H1 (cell line): Measurements from ENCODE around the gene COL27A1. TPM values are rescaled to one million over a fixed set of nuclear protein-coding genes. Genes with fewer than 3 reads are reported as not detected.

ENCODE experiments used
- CTCF ChIA-PET: fragments of 300-600 bp; sonication (Branson Sonifier 250); formaldehyde crosslinking; loops from one replicate; lab custom pipeline; 2021; ENCODE audit not compliant: partially characterized antibody; lab: Charles Lee
- POLR2A ChIA-PET: fragments of 300-600 bp; sonication (Branson Sonifier 250); formaldehyde crosslinking; loops from one replicate; lab custom pipeline; 2021; ENCODE audit warnings: inconsistent platforms; ENCODE audit not compliant: partially characterized antibody; lab: Charles Lee
- DNase-seq, 2 experiments: peaks; one replicate each; pipeline versions ENCODE4 v3.0.0 to v3.0.0-alpha.2; 2010 to 2022; ENCODE audit warnings: low spot score in 2 of 2, low read depth in 1 of 2, mixed read lengths in 1 of 2
- FAIRE-seq: peaks from 2 replicates; lab custom pipeline; 2011; peaks lifted over from hg19 to GRCh38; lab: Jason Lieb, UNC
- H2AFZ ChIP-seq: 2 replicates; pipeline ENCODE4 v1.8.1; 2012; ENCODE audit warnings: low read length, inconsistent platforms
- H2AK5ac ChIP-seq: 2 replicates; pipeline ENCODE4 v1.6.1; 2013; ENCODE audit warnings: low read depth, low read length
- H2BK120ac ChIP-seq: replicated peaks from 2 replicates; pipeline ENCODE3; 2013; ENCODE audit warnings: low read depth, low read length, inconsistent platforms
- H2BK12ac ChIP-seq: 2 replicates; pipeline ENCODE4 v1.6.1; 2013; ENCODE audit warnings: low read depth, low read length
- H2BK15ac ChIP-seq: 2 replicates; pipeline ENCODE4 v1.6.1; 2013; ENCODE audit warnings: low read length
- H2BK20ac ChIP-seq: 2 replicates; pipeline ENCODE4 v1.6.1; 2013; ENCODE audit warnings: low read length
- H2BK5ac ChIP-seq: 2 replicates; pipeline ENCODE4 v1.6.1; 2013; ENCODE audit warnings: low read depth, low read length
- H3K14ac ChIP-seq: 2 replicates; pipeline ENCODE4 v1.6.1; 2013; ENCODE audit warnings: inconsistent platforms; ENCODE audit not compliant: insufficient read length
- H3K18ac ChIP-seq: 2 replicates; pipeline ENCODE4 v1.6.1; 2013; ENCODE audit warnings: low read length; ENCODE audit errors: extremely low read depth
- H3K23ac ChIP-seq: 2 replicates; pipeline ENCODE4 v1.6.1; 2013; ENCODE audit warnings: inconsistent platforms; ENCODE audit not compliant: insufficient read length
- H3K23me2 ChIP-seq: 2 replicates; pipeline ENCODE4 v1.6.1; 2013; ENCODE audit warnings: low read depth, low read length
- H3K27ac ChIP-seq: 2 replicates; pipeline ENCODE4 v1.6.1; 2011; ENCODE audit warnings: low read depth, low read length, inconsistent platforms
- H3K27me3 ChIP-seq, 4 experiments: replicated peaks in 1 of 4; 1 replicate in 1 of 4; 2 replicates in 3 of 4; pipeline versions ENCODE4 v1.6.1 to v1.8.1; 2011 to 2013; ENCODE audit warnings: low read length in 3 of 4, mild to moderate bottlenecking in 3 of 4, inconsistent platforms in 2 of 4, mixed read lengths in 2 of 4, moderate library complexity in 1 of 4; ENCODE audit not compliant: control insufficient read depth in 3 of 4, insufficient read depth in 3 of 4; ENCODE audit errors: extremely low read depth in 1 of 4
- H3K36me3 ChIP-seq, 4 experiments: 2 replicates each; pipeline versions ENCODE4 v1.6.1 to v1.8.1; 2011 to 2013; ENCODE audit warnings: mild to moderate bottlenecking in 4 of 4, low read length in 3 of 4, moderate library complexity in 2 of 4, control low read depth in 1 of 4, inconsistent platforms in 1 of 4; ENCODE audit not compliant: insufficient read depth in 4 of 4, control insufficient read depth in 2 of 4
- H3K4ac ChIP-seq: replicated peaks from 2 replicates; pipeline ENCODE3; 2013; ENCODE audit warnings: low read length, low read depth, mixed read lengths, inconsistent platforms; ENCODE audit not compliant: insufficient read length
- H3K4me1 ChIP-seq, 4 experiments: replicated peaks in 1 of 4; 1 replicate in 1 of 4; 2 replicates in 3 of 4; pipeline versions ENCODE4 v1.6.1 to v1.8.1; 2011 to 2013; ENCODE audit warnings: low read length in 3 of 4, inconsistent platforms in 2 of 4, mixed read lengths in 1 of 4; ENCODE audit not compliant: insufficient read depth in 4 of 4, control insufficient read depth in 3 of 4
- H3K4me2 ChIP-seq, 2 experiments: 2 replicates each; pipeline versions ENCODE4 v1.6.1 to v1.8.1; 2011 to 2013; ENCODE audit warnings: low read depth in 2 of 2, low read length in 2 of 2, control low read depth in 1 of 2, inconsistent platforms in 1 of 2, mild to moderate bottlenecking in 1 of 2; ENCODE audit not compliant: insufficient read depth in 1 of 2
- H3K4me3 ChIP-seq, 4 experiments: fragments of 200-600, 300-600 bp in 1 of 4; sonication (generic), shearing (Covaris generic), sonication (Bioruptor Twin) in 1 of 4; 2 replicates each; pipeline versions ENCODE4 v1.5.1 to v1.8.1; 2011 to 2016; ENCODE audit warnings: low read length in 4 of 4, low read depth in 3 of 4, control low read depth in 2 of 4, inconsistent platforms in 2 of 4, mild to moderate bottlenecking in 2 of 4, mixed read lengths in 1 of 4, moderate library complexity in 1 of 4; ENCODE audit not compliant: insufficient read depth in 2 of 4; ENCODE audit errors: extremely low read depth in 1 of 4
- H3K56ac ChIP-seq: replicated peaks from 2 replicates; pipeline ENCODE3; 2013; ENCODE audit warnings: low read depth, mild to moderate bottlenecking, mixed read lengths, low read length, inconsistent platforms; ENCODE audit not compliant: insufficient read length
- H3K79me1 ChIP-seq: 2 replicates; pipeline ENCODE4 v1.6.1; 2013; ENCODE audit warnings: low read depth, low read length, control low read depth
- H3K79me2 ChIP-seq, 2 experiments: 2 replicates each; pipeline versions ENCODE4 v1.6.1 to v1.8.1; 2012 to 2013; ENCODE audit warnings: low read length in 2 of 2, mild to moderate bottlenecking in 2 of 2, inconsistent platforms in 1 of 2; ENCODE audit not compliant: insufficient read depth in 2 of 2, control insufficient read depth in 1 of 2
- H3K9ac ChIP-seq, 4 experiments: replicated peaks in 1 of 4; 1 replicate in 1 of 4; 2 replicates in 3 of 4; pipeline versions ENCODE4 v1.6.1 to v1.8.1; 2011 to 2013; ENCODE audit warnings: low read depth in 3 of 4, low read length in 3 of 4, control low read depth in 2 of 4, mild to moderate bottlenecking in 2 of 4, moderate library complexity in 2 of 4, inconsistent platforms in 1 of 4; ENCODE audit errors: extremely low read depth in 1 of 4
- H3K9me3 ChIP-seq, 2 experiments: 2 replicates each; pipeline versions ENCODE4 v1.6.1 to v1.8.1; 2012 to 2013; ENCODE audit warnings: mild to moderate bottlenecking in 2 of 2, moderate library complexity in 2 of 2, control low read depth in 1 of 2, inconsistent platforms in 1 of 2, low read depth in 1 of 2, low read length in 1 of 2, mixed read lengths in 1 of 2; ENCODE audit not compliant: insufficient read depth in 2 of 2
- H4K20me1 ChIP-seq, 2 experiments: replicated peaks in 1 of 2; 2 replicates each; pipeline versions ENCODE3 to v1.8.1; 2011 to 2013; ENCODE audit warnings: inconsistent platforms in 2 of 2, low read length in 2 of 2, mild to moderate bottlenecking in 1 of 2; ENCODE audit not compliant: insufficient read depth in 2 of 2, control insufficient read depth in 1 of 2
- H4K5ac ChIP-seq: 2 replicates; pipeline ENCODE4 v1.6.1; 2013; ENCODE audit warnings: low read length, low read depth, mixed read lengths, inconsistent platforms; ENCODE audit not compliant: insufficient read length
- H4K8ac ChIP-seq: 2 replicates; pipeline ENCODE4 v1.8.0; 2013; ENCODE audit warnings: mild to moderate bottlenecking, moderate library complexity, low read length, inconsistent platforms; ENCODE audit not compliant: insufficient read depth; ENCODE audit errors: extremely low read depth
- H4K91ac ChIP-seq: replicated peaks from 2 replicates; pipeline ENCODE3; 2013; ENCODE audit warnings: low read length, mixed read lengths, inconsistent platforms; ENCODE audit not compliant: insufficient read length
- CEBPB ChIP-seq: IDR thresholded peaks from 2 replicates; pipeline ENCODE4 v1.6.1; 2012; ENCODE audit warnings: low read depth, low read length
- FOSL1 ChIP-seq: IDR thresholded peaks from 2 replicates; pipeline ENCODE4 v1.6.1; 2011; ENCODE audit warnings: mild to moderate bottlenecking, low read depth, low read length, moderate library complexity; ENCODE audit not compliant: insufficient read depth
- KDM4A ChIP-seq: IDR thresholded peaks from one replicate; pipeline ENCODE4 v1.7.1; 2012; ENCODE audit warnings: low read depth, mild to moderate bottlenecking, moderate library complexity, low read length, inconsistent platforms; ENCODE audit not compliant: severe bottlenecking
- NRF1 ChIP-seq: IDR thresholded peaks from 2 replicates; pipeline ENCODE4 v1.6.1; 2011; ENCODE audit warnings: mild to moderate bottlenecking, low read depth, low read length, improper control_type of control experiment
- RAD21 ChIP-seq, 2 experiments: IDR thresholded peaks in 1 of 2; conservative IDR thresholded peaks in 1 of 2; 2 replicates each; pipeline ENCODE4 v1.6.1; 2011; ENCODE audit warnings: low read depth in 2 of 2, low read length in 2 of 2, improper control_type of control experiment in 1 of 2, inconsistent platforms in 1 of 2, mild to moderate bottlenecking in 1 of 2, moderate library complexity in 1 of 2
- RBBP5 ChIP-seq: IDR thresholded peaks from 2 replicates; pipeline ENCODE4 v1.7.1; 2012; ENCODE audit warnings: low read depth, mild to moderate bottlenecking, inconsistent platforms, low read length, moderate library complexity, borderline replicate concordance
- RFX5 ChIP-seq: IDR thresholded peaks from 2 replicates; pipeline ENCODE4 v1.6.1; 2011; ENCODE audit warnings: low read depth, low read length, improper control_type of control experiment, borderline replicate concordance
- TAF1 ChIP-seq: IDR thresholded peaks from 2 replicates; pipeline ENCODE4 v1.6.1; 2011; ENCODE audit warnings: mild to moderate bottlenecking, low read depth, low read length
- TAF7 ChIP-seq: optimal IDR thresholded peaks from 2 replicates; pipeline ENCODE3; 2011; ENCODE audit warnings: low read depth, mild to moderate bottlenecking, inconsistent platforms, low read length, moderate library complexity, borderline replicate concordance
- WGBS, 2 experiments: shearing (Covaris generic) in 1 of 2; methylation state at CpG; one replicate each; pipeline versions ENCODE4 v1.1.6 to v1.1.7; 2013 to 2015; ENCODE audit warnings: low lambda C conversion rate in 2 of 2, mixed read lengths in 2 of 2, inconsistent platforms in 1 of 2, low coverage in 1 of 2, missing lambda C conversion rate in 1 of 2; ENCODE audit not compliant: insufficient replicate concordance in 2 of 2, insufficient coverage in 1 of 2, insufficient read length in 1 of 2; ENCODE audit errors: extremely low coverage in 1 of 2, missing lambda C conversion rate in 1 of 2; 5-methylcytosine and 5-hydroxymethylcytosine counted together
- polyA plus RNA-seq, 7 experiments: library from polyadenylated mRNA; depleted of rRNA in 3 of 7; stranded (reverse) in 5 of 7; unstranded in 2 of 7; fragments of >200 nt in 5 of 7; fragments of 200-250 nt in 2 of 7; gene quantifications; 1 replicate in 5 of 7; 2 replicates in 1 of 7; 4 replicates in 1 of 7; pipeline versions ENCODE4 v1.2.1 to v1.2.3, GENCODE V29; 2011 to 2013; ENCODE audit warnings: missing spikeins in 2 of 7, mixed read lengths in 2 of 7
- total RNA-seq: library from RNA; stranded (reverse); fragmentation: NEBNext Ultra II Directional; extraction: Animal tissue kit (Norgen Biotek cat#: 25700); gene quantifications from 2 replicates; pipeline ENCODE4 v1.2.1, GENCODE V29; 2021
- TF ChIP-seq, protein P1 (sequence below): IDR thresholded peaks from 2 replicates; pipeline ENCODE4 v1.6.1; 2012; ENCODE audit warnings: low read length, inconsistent platforms
- TF ChIP-seq, protein P2 (sequence below): IDR thresholded peaks from 2 replicates; pipeline ENCODE4 v1.6.1; 2011; ENCODE audit warnings: low read depth, mild to moderate bottlenecking, low read length; ENCODE audit not compliant: insufficient read depth

Gene COL27A1
- total and polyA plus RNA-seq, 2 of the 8 experiments (the other 6 are each of a cell fraction or from before 2014, with no cell fraction given), result 15.1 to 22.8 TPM

DNA sequence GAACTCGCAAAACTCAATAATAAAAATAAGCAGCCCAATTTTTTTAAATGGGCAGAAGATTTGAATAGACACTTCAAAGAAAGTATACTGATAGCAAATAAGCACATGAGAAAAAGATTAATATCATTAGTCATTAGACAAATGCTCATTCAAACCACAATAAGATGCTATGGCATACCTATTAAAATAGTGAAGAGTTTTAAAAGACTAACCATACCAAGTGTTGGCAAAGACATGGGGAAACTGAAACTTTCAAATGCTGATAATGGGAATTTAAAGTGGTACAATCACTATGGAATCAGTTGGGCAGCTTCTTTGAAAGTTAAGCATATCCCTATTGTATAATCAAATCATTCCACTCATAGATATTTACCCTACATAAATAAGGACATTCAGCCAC is 141.0 kb downstream of the COL27A1 start:
- Histone ChIP-seq H3K27me3 (no peaks in the 10 kb centered on the region), H3K27ac (no peak overlapping the region), H3K4me3 (no peak overlapping the region), H3K4me2 (no peak overlapping the region), H2AFZ (no peak overlapping the region), H4K20me1 (peaks cover 0 to 5% of the 10 kb centered on the region in 2 experiments), H2BK20ac (no peak overlapping the region), H3K23me2 (no peaks in the 10 kb centered on the region), H2BK5ac (no peak overlapping the region), H3K36me3 (peaks cover 3 to 32% (median 17%) of the 10 kb centered on the region in 4 experiments; a peak in 7 of 8 replicates), H3K4me1 (no peaks in the 10 kb centered on the region), H3K9me3 (peaks cover 0 to 10% of the 10 kb centered on the region in 2 experiments; a peak in 2 of 4 replicates), H3K9ac (no peak overlapping the region), H2BK12ac (no peak overlapping the region), H2BK120ac (no peak overlapping the region), H2BK15ac (no peak overlapping the region), H3K79me1 (no peaks in the 10 kb centered on the region), H3K4ac (no peak overlapping the region), H3K14ac (no peak overlapping the region), H2AK5ac (no peak overlapping the region), H3K18ac (no peak overlapping the region), H3K79me2 (no peaks in the 10 kb centered on the region), H4K5ac (no peak overlapping the region), H4K8ac (no peak overlapping the region), H3K23ac (no peak overlapping the region), H4K91ac (no peak overlapping the region), H3K56ac (no peak overlapping the region)
- ChIA-PET POLR2A (no interaction called here), CTCF (interaction anchor here (1.4 to 2.0 kb wide), 3 partner anchors 57 to 213 kb away, joined by 3 to 10 read pairs (median 7); no protein-coding TSS in a partner anchor)
- no peak for DNase-seq
- no peak for FAIRE-seq
- WGBS, 2 experiments, result 91% methylated on average over 1 of the region's 1 CpG; no CpG with 5 or more reads in 1 of the 2 experiments
- TF ChIP-seq RAD21 (IDR thresholded peaks at IDR 0.05 in 1 of 2, conservative IDR thresholded peaks at IDR 0.05 in 1 of 2; ENCODE audit: low read depth in 2 of 2, low read length in 2 of 2) (no peak), NRF1 (no peak), RFX5 (no peak), RBBP5 (no peak), CEBPB (no peak), TAF7 (no peak), TAF1 (no peak), FOSL1 (no peak), KDM4A (no peak)
- TF ChIP-seq, protein P1, sequence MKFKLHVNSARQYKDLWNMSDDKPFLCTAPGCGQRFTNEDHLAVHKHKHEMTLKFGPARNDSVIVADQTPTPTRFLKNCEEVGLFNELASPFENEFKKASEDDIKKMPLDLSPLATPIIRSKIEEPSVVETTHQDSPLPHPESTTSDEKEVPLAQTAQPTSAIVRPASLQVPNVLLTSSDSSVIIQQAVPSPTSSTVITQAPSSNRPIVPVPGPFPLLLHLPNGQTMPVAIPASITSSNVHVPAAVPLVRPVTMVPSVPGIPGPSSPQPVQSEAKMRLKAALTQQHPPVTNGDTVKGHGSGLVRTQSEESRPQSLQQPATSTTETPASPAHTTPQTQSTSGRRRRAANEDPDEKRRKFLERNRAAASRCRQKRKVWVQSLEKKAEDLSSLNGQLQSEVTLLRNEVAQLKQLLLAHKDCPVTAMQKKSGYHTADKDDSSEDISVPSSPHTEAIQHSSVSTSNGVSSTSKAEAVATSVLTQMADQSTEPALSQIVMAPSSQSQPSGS, result no peak
- TF ChIP-seq, protein P2, sequence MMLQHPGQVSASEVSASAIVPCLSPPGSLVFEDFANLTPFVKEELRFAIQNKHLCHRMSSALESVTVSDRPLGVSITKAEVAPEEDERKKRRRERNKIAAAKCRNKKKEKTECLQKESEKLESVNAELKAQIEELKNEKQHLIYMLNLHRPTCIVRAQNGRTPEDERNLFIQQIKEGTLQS, result no peak
